Frontal cortex (tissue), 4 donors: ENCODE data around the gene TMEM178B. TPM values are rescaled to one million over a fixed set of nuclear protein-coding genes. Genes with fewer than 3 reads are reported as not detected.

Experiments used
- DNase-seq, 2 donors: peaks; one replicate each; pipeline ENCODE4 v3.0.0; 2012; ENCODE audit warnings: low spot score in 2 of 2
- FAIRE-seq: peaks from 2 replicates; lab custom pipeline; 2012; peaks lifted over from hg19 to GRCh38; lab: Jason Lieb, UNC
- total RNA-seq: library from RNA; depleted of rRNA; stranded (reverse); fragments of >200 nt; gene quantifications from one replicate; pipeline ENCODE4 v1.2.3, GENCODE V29; 2014
- donor health status: control.
- donor health status: control.
- donor health status: control.

TMEM178B gene
- total RNA-seq, 1 donor from 2014 or later = 53.0 TPM

GRCh38 chr7:141208539-141208938 is 134.7 kb downstream of the TMEM178B start:
- FAIRE-seq (no peak), DNase-seq (no peak)

GRCh38 chr7:141209454-141209853 is 135.6 kb downstream of the TMEM178B start:
- DNase-seq (no peak), FAIRE-seq (no peak)

DNA sequence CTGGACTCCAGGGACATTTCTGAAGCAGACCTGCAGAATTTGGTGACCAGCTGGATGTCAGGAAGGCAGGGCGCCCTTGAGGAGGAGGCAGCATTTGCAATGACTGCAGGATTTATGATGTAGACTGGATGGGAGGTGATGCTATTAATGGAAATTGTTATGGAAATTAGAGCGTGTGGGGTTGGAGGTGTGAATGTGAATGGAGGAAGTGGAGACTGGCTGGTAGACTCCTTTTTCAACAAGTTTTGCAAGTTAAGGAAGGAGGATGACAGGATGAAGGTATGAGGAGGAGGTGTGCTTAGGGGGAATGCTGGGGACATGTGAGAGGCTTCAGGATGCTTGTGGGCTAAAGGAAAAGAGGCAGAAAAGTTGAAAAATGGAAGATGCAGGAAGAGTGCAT is 137.0 kb downstream of the TMEM178B start:
- FAIRE-seq (no peak), DNase-seq (no peak)

GRCh38 chr7:141213226-141213625 is 139.4 kb downstream of the TMEM178B start:
- FAIRE-seq (no peak), DNase-seq (no peak)

DNA sequence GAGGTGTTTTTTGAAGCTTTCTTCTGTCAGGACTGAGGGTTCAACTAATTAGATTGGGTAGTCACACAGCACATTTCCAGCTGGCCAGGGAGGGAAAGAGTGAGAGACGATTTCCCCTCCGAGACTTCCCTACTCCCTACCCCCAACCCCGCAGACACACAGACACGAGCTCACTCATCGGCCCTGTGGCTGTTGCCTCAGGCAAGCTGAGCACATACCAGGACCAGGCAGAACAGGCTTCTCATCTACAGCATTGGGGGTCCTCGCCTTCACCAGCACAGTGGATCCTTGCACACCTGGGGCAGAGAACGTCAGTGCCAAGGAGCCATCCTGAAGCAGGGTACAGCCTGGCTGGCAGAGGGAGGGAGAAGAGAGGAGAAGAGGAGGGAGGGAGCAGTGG is 144.1 kb downstream of the TMEM178B start:
- DNase-seq (no peak), FAIRE-seq (no peak)

DNA sequence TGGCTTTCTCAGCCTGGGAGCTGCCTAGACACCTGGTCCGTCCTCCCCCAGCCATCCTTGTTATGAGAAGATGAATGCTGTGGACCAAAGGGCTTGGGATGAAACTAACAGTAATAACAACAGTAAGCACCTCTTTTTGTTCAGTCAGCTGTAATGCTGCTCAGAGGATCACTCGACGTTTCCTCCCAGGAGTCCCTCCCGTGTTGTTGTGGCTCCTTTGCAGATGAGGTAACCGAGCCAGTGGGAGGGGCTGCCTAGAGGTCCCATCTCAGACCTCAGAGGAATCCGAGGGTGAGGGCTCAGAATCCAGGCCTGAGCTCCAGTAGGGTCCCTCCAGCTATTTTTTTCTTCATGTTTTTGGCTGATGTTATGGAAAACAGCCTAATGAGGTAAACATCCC is 145.1 kb downstream of the TMEM178B start:
- FAIRE-seq (no peak), DNase-seq (no peak)

GRCh38 chr7:141220263-141220880 is 146.5 kb downstream of the TMEM178B start:
- FAIRE-seq (no peak), DNase-seq (no peak)

DNA sequence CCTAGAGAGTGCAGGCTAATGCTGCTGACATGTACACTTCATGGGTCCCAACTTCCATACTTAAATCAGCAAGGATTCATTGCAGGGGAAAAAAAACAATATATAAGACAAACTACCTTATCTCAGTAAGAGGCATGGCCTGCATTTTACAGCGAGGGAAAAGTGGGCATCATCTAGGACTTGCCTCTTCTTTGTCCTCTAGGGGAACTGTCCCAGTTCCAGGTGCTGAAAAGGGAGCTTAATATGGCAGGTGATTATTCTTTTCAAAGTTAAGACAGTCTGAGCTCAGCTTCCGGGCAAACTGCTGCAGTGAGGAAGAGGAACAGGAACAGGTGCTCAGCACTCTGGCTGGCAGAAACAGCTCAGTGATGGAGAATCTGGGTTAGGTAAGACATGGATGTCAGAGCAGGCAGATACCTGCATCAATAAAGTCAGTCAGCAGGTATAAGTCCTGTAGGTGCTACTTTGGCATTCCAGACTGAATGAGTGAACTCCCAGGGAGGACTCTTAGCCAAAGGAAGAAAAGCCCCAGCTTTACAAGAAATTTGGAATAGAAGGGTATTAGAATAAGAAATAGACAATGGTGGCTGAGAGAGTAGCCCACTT is 147.2 kb downstream of the TMEM178B start:
- FAIRE-seq (no peak), DNase-seq (no peak)

GRCh38 chr7:141225916-141226618 is 152.2 kb downstream of the TMEM178B start:
- DNase-seq (no peak), FAIRE-seq (no peak)

- DNase-seq = no peak
- FAIRE-seq = no peak
Observed at GRCh38 chr7:141227454-141227853, 153.6 kb downstream of the TMEM178B start.

DNA sequence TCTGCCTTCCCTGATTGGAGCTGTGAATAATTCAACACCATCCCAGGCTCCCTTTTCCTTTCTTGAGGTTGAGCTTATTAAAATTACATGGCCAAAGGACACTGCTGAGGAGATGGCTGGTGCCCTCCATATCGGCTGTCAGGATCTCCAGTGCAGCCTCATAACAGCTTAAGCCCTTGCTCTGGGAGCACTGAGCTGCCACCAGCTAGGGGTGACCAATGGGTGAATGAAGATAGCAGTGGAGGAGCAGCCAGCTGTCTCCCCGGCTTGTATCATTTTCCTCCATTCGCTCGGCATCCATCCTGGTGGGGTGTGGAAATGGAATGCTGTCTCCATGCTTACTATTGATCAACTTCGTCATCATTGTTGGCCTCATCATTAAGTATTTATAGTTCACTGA is 154.6 kb downstream of the TMEM178B start:
- FAIRE-seq (no peak), DNase-seq (no peak)

DNA sequence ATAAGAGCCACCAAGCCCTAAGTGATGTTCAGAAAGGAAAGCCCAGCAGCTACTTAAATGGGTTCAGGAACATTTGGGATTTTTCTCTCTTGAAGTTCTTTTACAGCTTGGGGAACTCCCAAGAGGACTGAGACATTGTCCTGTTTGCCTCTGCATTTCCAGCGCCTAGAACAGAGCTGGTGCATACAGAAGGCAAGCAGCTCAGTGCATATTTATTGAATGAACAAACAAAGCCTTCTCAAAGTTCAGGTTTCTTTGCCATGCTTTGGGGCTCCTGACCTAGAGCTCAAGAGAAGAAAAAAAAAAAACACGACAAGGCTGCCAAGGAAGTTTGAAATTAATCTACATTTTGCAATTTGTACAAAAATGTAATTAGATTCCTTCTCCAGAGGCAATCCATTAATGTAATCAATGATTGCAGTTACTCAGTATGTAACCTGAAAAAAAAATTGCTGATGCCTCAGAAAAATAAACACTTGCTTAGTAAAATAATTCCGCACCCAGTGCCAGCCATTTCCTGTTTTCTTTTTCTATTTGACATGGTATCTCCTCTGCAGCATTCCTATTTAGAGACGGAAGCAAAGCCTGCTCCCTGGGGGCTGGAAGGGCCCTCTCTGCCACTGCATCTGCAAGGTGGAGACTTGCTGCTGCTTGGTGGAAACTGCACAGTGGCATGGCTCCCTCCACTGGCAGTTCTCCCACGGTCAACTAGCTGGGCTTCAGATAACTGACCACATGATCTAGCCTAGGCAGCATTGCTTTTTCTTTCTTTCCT is 157.3 kb downstream of the TMEM178B start:
- DNase-seq (no peak), FAIRE-seq (no peak)

GRCh38 chr7:141232286-141233051 is 158.6 kb downstream of the TMEM178B start:
- DNase-seq (no peak), FAIRE-seq (no peak)

GRCh38 chr7:141234335-141235105 is 160.7 kb downstream of the TMEM178B start:
- no peak for DNase-seq
- no peak for FAIRE-seq

DNA sequence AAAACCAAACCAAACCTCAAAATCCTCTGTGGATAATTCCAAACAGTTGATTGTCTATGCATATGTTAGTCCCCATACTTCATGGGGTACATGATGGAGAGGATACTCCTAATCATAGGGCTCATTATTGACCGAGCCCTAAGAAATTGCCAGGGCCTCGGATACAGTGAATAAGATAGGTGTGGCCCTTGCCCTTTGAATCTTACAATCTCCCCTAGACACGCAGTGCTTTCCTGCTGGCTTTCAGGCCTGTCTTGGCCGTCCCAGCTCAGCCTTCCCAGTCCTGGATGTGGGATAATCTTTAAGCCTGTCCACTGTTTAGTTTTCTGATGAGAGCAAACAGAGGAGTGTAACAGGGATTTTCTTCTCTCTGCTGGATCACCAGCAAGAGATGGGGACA is 161.8 kb downstream of the TMEM178B start:
- no peak for DNase-seq
- no peak for FAIRE-seq

GRCh38 chr7:141238596-141239243 is 164.9 kb downstream of the TMEM178B start:
- no peak for DNase-seq
- no peak for FAIRE-seq

- FAIRE-seq (peak; percentile 55), DNase-seq (no peak)
Observed at GRCh38 chr7:141239661-141240060, 165.8 kb downstream of the TMEM178B start.

GRCh38 chr7:141242568-141242967 is 168.7 kb downstream of the TMEM178B start:
- DNase-seq (no peak), FAIRE-seq (no peak)

GRCh38 chr7:141243368-141243767 is 169.5 kb downstream of the TMEM178B start:
- no peak for FAIRE-seq
- DNase-seq = no peak
